Measurements from ENCODE around the gene HOXC9. TPM values are rescaled to one million over a fixed set of nuclear protein-coding genes. Genes with fewer than 3 reads are reported as not detected.
A peak's percentile ranks its signal among the peaks of the same experiment; 100 is the strongest.

The HOXC9 gene
- total RNA-seq, 1 experiment from 2014 or later = not detected

DNA sequence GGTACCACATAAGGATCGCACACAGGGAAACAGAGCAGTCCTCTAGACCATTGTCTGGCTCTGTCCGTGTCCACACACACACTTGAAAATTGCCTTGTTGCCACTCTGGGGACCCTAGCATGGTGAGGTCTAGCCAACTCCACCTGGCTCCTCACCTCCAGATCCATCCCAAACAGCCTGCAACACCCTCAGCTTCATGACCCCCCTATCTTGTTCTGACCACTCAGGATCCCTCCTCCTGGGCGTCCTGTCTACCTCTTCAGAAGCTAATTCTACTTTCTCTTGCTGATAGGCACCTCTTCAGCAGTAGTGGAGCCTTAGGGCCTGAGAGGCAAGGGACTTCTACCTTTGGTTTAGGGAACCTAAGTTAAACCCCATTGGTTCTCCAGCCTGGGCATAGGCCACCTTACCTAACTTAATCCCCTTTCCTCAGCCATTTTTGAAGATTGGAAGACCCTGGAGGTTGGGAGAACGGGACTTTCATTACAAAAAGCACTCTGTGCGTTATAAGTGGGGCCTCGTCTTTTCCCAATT, 32.2 kb downstream of the HOXC9 start (continued):
- TF ChIP-seq, protein P1, sequence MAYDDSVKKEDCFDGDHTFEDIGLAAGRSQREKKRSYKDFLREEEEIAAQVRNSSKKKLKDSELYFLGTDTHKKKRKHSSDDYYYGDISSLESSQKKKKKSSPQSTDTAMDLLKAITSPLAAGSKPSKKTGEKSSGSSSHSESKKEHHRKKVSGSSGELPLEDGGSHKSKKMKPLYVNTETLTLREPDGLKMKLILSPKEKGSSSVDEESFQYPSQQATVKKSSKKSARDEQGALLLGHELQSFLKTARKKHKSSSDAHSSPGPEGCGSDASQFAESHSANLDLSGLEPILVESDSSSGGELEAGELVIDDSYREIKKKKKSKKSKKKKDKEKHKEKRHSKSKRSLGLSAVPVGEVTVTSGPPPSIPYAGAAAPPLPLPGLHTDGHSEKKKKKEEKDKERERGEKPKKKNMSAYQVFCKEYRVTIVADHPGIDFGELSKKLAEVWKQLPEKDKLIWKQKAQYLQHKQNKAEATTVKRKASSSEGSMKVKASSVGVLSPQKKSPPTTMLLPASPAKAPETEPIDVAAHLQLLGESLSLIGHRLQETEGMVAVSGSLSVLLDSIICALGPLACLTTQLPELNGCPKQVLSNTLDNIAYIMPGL (CRISPR knock-in tag; IDR thresholded peaks at IDR 0.05) = no peak

DNA sequence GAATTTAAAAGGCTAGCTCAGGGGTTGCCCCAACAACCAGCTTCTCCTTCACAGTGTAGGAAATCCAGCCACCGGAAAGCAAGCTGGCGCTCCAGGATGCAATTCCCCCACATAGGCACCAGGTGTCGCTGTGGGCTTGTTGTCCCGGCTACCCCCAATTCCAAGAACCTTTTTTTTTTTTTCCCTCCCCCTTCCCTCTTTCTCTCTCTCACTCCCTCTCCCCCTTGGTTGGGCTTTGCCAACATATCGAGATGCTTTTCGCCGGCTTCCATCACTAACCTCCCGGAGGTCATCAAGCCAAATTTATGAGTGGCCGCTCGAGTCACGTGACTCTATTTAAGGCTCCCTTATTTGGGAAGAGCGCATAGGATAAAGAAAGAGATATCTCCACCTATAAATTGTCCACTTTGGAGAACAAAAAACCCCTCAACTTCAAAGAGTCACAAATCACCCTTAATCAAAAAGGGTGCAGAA, 32.7 kb downstream of the HOXC9 start, which contains the start of gene HOXC5:
TSS of gene HOXC5 (plus strand) at position 424 of the 474 bp plus-strand sequence. CDS start 73 bp downstream, outside the sequence.
- ATAC-seq (peak; percentile 13), DNase-seq (ENCODE audit: low spot score) (peak; percentile 86)
- CTCF ChIA-PET = interaction anchor here (0.5 to 8.1 kb wide), 59 partner anchors 8 to 347 kb away, joined by 3 to 149 read pairs (median 6); partner anchors contain the start of genes HOXC10, HOXC13, HOXC4 and HOXC8
- Mint-ChIP-seq H3K9me3 (no peaks in the 10 kb centered on the region), H3K27me3 (ENCODE audit: low read depth) (peaks cover 99% of the 10 kb centered on the region), H3K4me3 (peak within 1 kb of the TSS; percentile 47), H3K27ac (no peak within 1 kb of the TSS), H3K36me3 (no peaks in the 10 kb centered on the region), H3K4me1 (peaks cover 36% of the 10 kb centered on the region)
- TF ChIP-seq, protein P2, sequence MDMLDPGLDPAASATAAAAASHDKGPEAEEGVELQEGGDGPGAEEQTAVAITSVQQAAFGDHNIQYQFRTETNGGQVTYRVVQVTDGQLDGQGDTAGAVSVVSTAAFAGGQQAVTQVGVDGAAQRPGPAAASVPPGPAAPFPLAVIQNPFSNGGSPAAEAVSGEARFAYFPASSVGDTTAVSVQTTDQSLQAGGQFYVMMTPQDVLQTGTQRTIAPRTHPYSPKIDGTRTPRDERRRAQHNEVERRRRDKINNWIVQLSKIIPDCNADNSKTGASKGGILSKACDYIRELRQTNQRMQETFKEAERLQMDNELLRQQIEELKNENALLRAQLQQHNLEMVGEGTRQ (CRISPR knock-in tag; IDR thresholded peaks at IDR 0.05) = peak; percentile 50; the same call in 1 of the 2 replicates
- TF ChIP-seq, protein P3, sequence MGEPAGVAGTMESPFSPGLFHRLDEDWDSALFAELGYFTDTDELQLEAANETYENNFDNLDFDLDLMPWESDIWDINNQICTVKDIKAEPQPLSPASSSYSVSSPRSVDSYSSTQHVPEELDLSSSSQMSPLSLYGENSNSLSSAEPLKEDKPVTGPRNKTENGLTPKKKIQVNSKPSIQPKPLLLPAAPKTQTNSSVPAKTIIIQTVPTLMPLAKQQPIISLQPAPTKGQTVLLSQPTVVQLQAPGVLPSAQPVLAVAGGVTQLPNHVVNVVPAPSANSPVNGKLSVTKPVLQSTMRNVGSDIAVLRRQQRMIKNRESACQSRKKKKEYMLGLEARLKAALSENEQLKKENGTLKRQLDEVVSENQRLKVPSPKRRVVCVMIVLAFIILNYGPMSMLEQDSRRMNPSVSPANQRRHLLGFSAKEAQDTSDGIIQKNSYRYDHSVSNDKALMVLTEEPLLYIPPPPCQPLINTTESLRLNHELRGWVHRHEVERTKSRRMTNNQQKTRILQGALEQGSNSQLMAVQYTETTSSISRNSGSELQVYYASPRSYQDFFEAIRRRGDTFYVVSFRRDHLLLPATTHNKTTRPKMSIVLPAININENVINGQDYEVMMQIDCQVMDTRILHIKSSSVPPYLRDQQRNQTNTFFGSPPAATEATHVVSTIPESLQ (CRISPR knock-in tag; IDR thresholded peaks at IDR 0.05) = no peak
- TF ChIP-seq, protein P4, sequence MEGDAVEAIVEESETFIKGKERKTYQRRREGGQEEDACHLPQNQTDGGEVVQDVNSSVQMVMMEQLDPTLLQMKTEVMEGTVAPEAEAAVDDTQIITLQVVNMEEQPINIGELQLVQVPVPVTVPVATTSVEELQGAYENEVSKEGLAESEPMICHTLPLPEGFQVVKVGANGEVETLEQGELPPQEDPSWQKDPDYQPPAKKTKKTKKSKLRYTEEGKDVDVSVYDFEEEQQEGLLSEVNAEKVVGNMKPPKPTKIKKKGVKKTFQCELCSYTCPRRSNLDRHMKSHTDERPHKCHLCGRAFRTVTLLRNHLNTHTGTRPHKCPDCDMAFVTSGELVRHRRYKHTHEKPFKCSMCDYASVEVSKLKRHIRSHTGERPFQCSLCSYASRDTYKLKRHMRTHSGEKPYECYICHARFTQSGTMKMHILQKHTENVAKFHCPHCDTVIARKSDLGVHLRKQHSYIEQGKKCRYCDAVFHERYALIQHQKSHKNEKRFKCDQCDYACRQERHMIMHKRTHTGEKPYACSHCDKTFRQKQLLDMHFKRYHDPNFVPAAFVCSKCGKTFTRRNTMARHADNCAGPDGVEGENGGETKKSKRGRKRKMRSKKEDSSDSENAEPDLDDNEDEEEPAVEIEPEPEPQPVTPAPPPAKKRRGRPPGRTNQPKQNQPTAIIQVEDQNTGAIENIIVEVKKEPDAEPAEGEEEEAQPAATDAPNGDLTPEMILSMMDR (IDR thresholded peaks at IDR 0.05) = peak; percentile 99
- TF ChIP-seq, protein P5, sequence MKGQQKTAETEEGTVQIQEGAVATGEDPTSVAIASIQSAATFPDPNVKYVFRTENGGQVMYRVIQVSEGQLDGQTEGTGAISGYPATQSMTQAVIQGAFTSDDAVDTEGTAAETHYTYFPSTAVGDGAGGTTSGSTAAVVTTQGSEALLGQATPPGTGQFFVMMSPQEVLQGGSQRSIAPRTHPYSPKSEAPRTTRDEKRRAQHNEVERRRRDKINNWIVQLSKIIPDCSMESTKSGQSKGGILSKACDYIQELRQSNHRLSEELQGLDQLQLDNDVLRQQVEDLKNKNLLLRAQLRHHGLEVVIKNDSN (CRISPR knock-in tag; IDR thresholded peaks at IDR 0.05) = peak; percentile 53; the same call in 1 of the 2 replicates
- no peak for TF ChIP-seq ZNF671 (CRISPR knock-in tag; IDR thresholded peaks at IDR 0.05)
- POLR2A ChIA-PET = interaction anchor here (0.7 to 0.9 kb wide), 5 partner anchors 15 to 305 kb away, joined by 3 to 7 read pairs (median 4); no protein-coding TSS in a partner anchor

DNA sequence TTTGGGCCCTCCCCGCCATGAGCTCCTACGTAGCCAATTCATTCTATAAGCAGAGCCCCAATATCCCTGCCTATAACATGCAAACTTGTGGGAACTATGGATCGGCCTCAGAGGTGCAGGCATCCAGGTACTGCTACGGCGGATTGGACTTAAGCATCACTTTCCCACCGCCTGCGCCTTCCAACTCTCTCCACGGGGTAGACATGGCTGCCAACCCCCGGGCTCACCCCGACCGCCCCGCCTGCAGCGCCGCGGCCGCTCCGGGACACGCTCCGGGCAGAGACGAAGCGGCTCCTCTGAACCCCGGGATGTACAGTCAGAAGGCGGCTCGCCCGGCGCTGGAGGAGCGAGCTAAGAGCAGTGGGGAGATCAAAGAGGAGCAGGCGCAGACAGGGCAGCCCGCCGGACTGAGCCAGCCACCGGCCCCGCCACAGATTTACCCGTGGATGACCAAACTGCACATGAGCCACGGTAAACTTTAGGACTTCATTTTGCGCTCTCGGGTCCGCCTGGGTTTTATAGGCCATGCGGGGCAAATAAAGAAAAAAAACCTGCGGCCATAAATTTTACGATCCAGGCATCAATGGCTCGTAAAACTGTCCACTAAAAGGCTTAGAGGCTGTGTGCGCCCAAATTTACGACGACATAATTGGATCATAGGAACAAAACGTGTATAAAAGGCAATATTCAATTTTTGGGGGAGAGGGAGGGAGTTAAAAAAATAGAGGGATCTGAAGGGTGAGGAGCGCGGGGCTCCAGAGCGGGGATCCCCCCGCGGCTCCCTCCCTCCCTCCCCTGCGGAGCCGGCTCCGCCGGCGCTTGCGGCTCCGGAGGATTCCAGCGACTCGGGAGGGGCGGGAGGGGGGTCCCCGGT, 33.4 kb downstream of the HOXC9 start:
- no peak for DNase-seq (ENCODE audit: low spot score)
- CTCF ChIA-PET = interaction anchor here (0.5 to 8.1 kb wide), 42 partner anchors 8 to 326 kb away, joined by 3 to 149 read pairs (median 8); partner anchors contain the start of genes HOXC10, HOXC13, HOXC4 and HOXC8

More for the DNA sequence above, 33.4 kb downstream of the HOXC9 start:
- Mint-ChIP-seq H3K27me3 (ENCODE audit: low read depth) (peaks cover 99% of the 10 kb centered on the region), H3K4me3 (peak overlapping the region; percentile 47), H3K27ac (no peak overlapping the region), H3K4me1 (peaks cover 36% of the 10 kb centered on the region), H3K36me3 (no peaks in the 10 kb centered on the region), H3K9me3 (no peaks in the 10 kb centered on the region)
- ATAC-seq = no peak
- POLR2A ChIA-PET = interaction anchor here (0.9 kb wide), 2 partner anchors 142 to 164 kb away, joined by 4 to 7 read pairs; no protein-coding TSS in a partner anchor
- TF ChIP-seq, protein P6, sequence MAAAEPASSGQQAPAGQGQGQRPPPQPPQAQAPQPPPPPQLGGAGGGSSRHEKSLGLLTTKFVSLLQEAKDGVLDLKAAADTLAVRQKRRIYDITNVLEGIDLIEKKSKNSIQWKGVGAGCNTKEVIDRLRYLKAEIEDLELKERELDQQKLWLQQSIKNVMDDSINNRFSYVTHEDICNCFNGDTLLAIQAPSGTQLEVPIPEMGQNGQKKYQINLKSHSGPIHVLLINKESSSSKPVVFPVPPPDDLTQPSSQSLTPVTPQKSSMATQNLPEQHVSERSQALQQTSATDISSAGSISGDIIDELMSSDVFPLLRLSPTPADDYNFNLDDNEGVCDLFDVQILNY (CRISPR knock-in tag; IDR thresholded peaks at IDR 0.05) = no peak
- TF ChIP-seq CBFB (CRISPR knock-in tag; IDR thresholded peaks at IDR 0.05; ENCODE audit: low read depth) (no peak), SOX15 (CRISPR knock-in tag; IDR thresholded peaks at IDR 0.05) (0 out of 2 replicates have a peak, but pooled peaks have one; percentile 57)
- TF ChIP-seq, protein P1 (CRISPR knock-in tag; IDR thresholded peaks at IDR 0.05) = no peak
- TF ChIP-seq, protein P7, sequence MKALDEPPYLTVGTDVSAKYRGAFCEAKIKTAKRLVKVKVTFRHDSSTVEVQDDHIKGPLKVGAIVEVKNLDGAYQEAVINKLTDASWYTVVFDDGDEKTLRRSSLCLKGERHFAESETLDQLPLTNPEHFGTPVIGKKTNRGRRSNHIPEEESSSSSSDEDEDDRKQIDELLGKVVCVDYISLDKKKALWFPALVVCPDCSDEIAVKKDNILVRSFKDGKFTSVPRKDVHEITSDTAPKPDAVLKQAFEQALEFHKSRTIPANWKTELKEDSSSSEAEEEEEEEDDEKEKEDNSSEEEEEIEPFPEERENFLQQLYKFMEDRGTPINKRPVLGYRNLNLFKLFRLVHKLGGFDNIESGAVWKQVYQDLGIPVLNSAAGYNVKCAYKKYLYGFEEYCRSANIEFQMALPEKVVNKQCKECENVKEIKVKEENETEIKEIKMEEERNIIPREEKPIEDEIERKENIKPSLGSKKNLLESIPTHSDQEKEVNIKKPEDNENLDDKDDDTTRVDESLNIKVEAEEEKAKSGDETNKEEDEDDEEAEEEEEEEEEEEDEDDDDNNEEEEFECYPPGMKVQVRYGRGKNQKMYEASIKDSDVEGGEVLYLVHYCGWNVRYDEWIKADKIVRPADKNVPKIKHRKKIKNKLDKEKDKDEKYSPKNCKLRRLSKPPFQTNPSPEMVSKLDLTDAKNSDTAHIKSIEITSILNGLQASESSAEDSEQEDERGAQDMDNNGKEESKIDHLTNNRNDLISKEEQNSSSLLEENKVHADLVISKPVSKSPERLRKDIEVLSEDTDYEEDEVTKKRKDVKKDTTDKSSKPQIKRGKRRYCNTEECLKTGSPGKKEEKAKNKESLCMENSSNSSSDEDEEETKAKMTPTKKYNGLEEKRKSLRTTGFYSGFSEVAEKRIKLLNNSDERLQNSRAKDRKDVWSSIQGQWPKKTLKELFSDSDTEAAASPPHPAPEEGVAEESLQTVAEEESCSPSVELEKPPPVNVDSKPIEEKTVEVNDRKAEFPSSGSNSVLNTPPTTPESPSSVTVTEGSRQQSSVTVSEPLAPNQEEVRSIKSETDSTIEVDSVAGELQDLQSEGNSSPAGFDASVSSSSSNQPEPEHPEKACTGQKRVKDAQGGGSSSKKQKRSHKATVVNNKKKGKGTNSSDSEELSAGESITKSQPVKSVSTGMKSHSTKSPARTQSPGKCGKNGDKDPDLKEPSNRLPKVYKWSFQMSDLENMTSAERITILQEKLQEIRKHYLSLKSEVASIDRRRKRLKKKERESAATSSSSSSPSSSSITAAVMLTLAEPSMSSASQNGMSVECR (CRISPR knock-in tag; IDR thresholded peaks at IDR 0.05; ENCODE audit: borderline replicate concordance) = no peak

All from WTC11 (cell line).